Lung (tissue), 12 donors: Measurements from ENCODE around the gene TTK. TPM values are rescaled to one million over a fixed set of nuclear protein-coding genes. Genes with fewer than 3 reads are reported as not detected.

Experiments used
- ATAC-seq: fragments of 200-7000 bp; cut with Tn5 transposase; one replicate; pipeline ENCODE4 v1.9.1; 2020; ENCODE audit warnings: moderate number of reproducible peaks; ENCODE audit not compliant: insufficient read depth, low FRiP score
- DNase-seq, 3 donors: peaks; one replicate each; pipeline ENCODE4 v3.0.0-alpha.2; 2013 to 2017
- H3K27ac ChIP-seq, 2 donors: one replicate each; pipeline ENCODE4 v1.5.1; 2013; ENCODE audit warnings: mild to moderate bottlenecking in 2 of 2, moderate library complexity in 2 of 2, control low read depth in 1 of 2, inconsistent platforms in 1 of 2, low read depth in 1 of 2, low read length in 1 of 2
- H3K27me3 ChIP-seq, 3 donors: one replicate each; pipeline ENCODE4 v1.5.1; 2013; ENCODE audit warnings: low read length in 2 of 3; ENCODE audit not compliant: control insufficient read depth in 3 of 3, insufficient read depth in 3 of 3
- H3K36me3 ChIP-seq, 4 donors: one replicate each; pipeline ENCODE4 v1.5.1; 2013; ENCODE audit warnings: low read length in 4 of 4, mild to moderate bottlenecking in 1 of 4, moderate library complexity in 1 of 4; ENCODE audit not compliant: control insufficient read depth in 4 of 4, insufficient read depth in 4 of 4
- H3K4me1 ChIP-seq, 5 donors: one replicate each; pipeline ENCODE4 v1.5.1; 2013; ENCODE audit warnings: low read length in 5 of 5, mild to moderate bottlenecking in 2 of 5, moderate library complexity in 1 of 5; ENCODE audit not compliant: control insufficient read depth in 5 of 5, insufficient read depth in 5 of 5
- H3K4me3 ChIP-seq: one replicate; pipeline ENCODE4 v1.5.1; 2013; ENCODE audit warnings: mild to moderate bottlenecking, control low read depth, moderate library complexity
- H3K9ac ChIP-seq, 2 donors: one replicate each; pipeline ENCODE4 v1.5.1; 2013; ENCODE audit warnings: low read length in 2 of 2, control low read depth in 1 of 2; ENCODE audit not compliant: insufficient read depth in 1 of 2
- H3K9me3 ChIP-seq, 4 donors: one replicate each; pipeline ENCODE4 v1.5.1; 2013; ENCODE audit warnings: low read length in 3 of 4, mild to moderate bottlenecking in 1 of 4, moderate library complexity in 1 of 4; ENCODE audit not compliant: control insufficient read depth in 4 of 4, insufficient read depth in 3 of 4
- WGBS, 2 donors: extraction: QIAGEN DNeasy Blood & Tissue Kit; methylation state at CpG; one replicate each; pipeline ENCODE4 v1.1.7; 2013; 5-methylcytosine and 5-hydroxymethylcytosine counted together
- polyA plus RNA-seq, 2 donors: library from polyadenylated mRNA; stranded (reverse); fragments of 200-250 nt; gene quantifications; one replicate each; pipeline ENCODE4 v1.2.1, GENCODE V29; 2013
- total RNA-seq, 2 donors: library from RNA; depleted of rRNA in 1 of 2; stranded (reverse); fragments of >200 nt in 1 of 2; gene quantifications; one replicate each; pipeline ENCODE4 v1.2.1, GENCODE V29; 2014 to 2021
- TF ChIP-seq, protein P1 (sequence below): IDR thresholded peaks from 2 replicates; pipeline ENCODE4 v1.5.1; 2012; ENCODE audit warnings: mild to moderate bottlenecking; ENCODE audit errors: control extremely low read depth, extremely low read depth
- donor health status: control.
- donor health status: control.
- donor health status: Bipolar disorder and iron deficiency.
- donor health status: healthy.
- donor health status: DM: yes; HTN: yes; CAD: no.

The TTK gene
- total and polyA plus RNA-seq, 4 donors = 0.69 to 3.7 (median 1.1) TPM

DNA sequence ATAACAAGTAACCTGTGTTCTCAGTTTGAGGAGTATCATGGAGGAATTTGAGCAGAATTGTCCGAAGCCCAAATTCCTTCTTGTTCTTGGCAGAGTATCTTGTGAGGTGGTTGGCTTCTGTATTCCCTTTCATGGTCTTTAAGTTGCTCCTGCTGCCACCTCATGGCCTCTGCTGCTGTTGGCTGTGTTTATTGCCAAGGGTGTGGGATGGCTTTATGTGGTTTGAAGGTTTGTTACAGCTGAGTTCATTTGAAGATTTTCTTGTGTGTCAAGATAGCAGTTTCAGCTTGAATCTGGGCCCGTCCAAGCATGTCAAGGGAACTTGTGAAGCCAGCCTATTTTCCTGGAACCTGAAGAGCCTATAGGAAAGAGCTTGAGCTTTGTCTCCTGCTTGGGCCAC, 20.2 kb upstream of the TTK start:
- TF ChIP-seq, protein P1, sequence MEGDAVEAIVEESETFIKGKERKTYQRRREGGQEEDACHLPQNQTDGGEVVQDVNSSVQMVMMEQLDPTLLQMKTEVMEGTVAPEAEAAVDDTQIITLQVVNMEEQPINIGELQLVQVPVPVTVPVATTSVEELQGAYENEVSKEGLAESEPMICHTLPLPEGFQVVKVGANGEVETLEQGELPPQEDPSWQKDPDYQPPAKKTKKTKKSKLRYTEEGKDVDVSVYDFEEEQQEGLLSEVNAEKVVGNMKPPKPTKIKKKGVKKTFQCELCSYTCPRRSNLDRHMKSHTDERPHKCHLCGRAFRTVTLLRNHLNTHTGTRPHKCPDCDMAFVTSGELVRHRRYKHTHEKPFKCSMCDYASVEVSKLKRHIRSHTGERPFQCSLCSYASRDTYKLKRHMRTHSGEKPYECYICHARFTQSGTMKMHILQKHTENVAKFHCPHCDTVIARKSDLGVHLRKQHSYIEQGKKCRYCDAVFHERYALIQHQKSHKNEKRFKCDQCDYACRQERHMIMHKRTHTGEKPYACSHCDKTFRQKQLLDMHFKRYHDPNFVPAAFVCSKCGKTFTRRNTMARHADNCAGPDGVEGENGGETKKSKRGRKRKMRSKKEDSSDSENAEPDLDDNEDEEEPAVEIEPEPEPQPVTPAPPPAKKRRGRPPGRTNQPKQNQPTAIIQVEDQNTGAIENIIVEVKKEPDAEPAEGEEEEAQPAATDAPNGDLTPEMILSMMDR = no peak
- H3K4me3 ChIP-seq = no peak overlapping the region
- no peak for ATAC-seq
- no peaks in the 10 kb centered on the region for H3K4me1 ChIP-seq
- no peak overlapping the region for H3K27ac ChIP-seq
- WGBS, 2 donors = 65 to 70% methylated on average over 2 of the region's 2 CpGs
- H3K36me3 ChIP-seq = no peaks in the 10 kb centered on the region
- DNase-seq = peak in 1 of 3 donors; percentile 2
- H3K9me3 ChIP-seq = no peaks in the 10 kb centered on the region
- no peak overlapping the region for H3K9ac ChIP-seq
- no peaks in the 10 kb centered on the region for H3K27me3 ChIP-seq

DNA sequence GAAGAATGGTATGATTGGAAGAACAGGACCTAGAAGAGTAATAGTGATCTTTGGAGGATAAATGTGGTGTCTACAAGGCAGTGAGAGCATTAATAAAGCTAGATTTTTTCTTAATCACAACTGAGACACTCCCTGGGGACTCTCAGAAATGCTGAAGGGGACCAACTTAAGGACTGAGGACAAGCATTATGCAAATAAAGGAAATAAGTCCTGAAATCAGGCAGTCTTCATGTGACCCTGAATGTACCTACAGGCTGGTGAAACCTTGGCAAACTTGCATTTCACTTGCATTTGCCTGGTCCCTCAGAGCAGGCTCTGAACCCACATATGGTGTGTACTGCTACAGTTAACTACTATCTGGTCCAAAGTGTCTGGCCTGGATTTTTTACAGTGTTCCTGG, 19.3 kb upstream of the TTK start:
- Histone ChIP-seq H3K27me3 (no peaks in the 10 kb centered on the region), H3K4me3 (no peak overlapping the region), H3K36me3 (no peaks in the 10 kb centered on the region), H3K4me1 (no peaks in the 10 kb centered on the region), H3K9ac (no peak overlapping the region), H3K27ac (no peak overlapping the region), H3K9me3 (no peaks in the 10 kb centered on the region)
- no peak for ATAC-seq
- TF ChIP-seq, protein P1 = no peak
- no peak for DNase-seq

DNA sequence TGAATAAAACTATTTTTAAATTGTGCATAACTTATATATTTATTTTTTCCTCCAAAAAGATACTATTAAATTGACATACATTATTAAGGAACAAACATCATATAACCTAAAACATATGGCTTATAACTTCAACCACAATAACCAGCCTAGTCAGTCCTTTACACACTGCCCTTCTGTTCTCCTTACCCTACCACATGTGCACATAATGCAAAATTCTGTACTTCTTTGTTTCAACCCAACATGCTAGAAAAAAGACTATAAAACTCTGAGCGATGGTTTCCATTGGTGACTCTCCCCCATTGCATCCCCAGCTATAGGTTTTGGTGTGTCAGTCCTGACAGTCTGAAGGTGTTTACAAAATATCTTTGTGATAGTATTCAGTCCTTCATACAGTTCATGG, 14.8 kb upstream of the TTK start:
- Histone ChIP-seq H3K9ac (no peak overlapping the region), H3K27ac (no peak overlapping the region), H3K4me1 (no peaks in the 10 kb centered on the region), H3K36me3 (no peaks in the 10 kb centered on the region), H3K4me3 (no peak overlapping the region), H3K9me3 (no peaks in the 10 kb centered on the region), H3K27me3 (no peaks in the 10 kb centered on the region)
- no peak for DNase-seq
- TF ChIP-seq, protein P1 = no peak
- 93 to 98% methylated on average over 1 of the region's 1 CpG for WGBS, 2 donors
- no peak for ATAC-seq
